HPDE6-E6E7 (cell line): Measurements from ENCODE around the gene SDR9C7.
"Not testable (repeated sequence)": the region's sequence is repeated elsewhere in the genome, so short reads cannot be mapped to it uniquely, and the experiment has no call there.

Experiments
- DNase-seq: peaks from one replicate; pipeline ENCODE4 v3.0.0; 2011; ENCODE audit warnings: missing footprints; ENCODE audit errors: extremely low spot score

SDR9C7 gene

DNA sequence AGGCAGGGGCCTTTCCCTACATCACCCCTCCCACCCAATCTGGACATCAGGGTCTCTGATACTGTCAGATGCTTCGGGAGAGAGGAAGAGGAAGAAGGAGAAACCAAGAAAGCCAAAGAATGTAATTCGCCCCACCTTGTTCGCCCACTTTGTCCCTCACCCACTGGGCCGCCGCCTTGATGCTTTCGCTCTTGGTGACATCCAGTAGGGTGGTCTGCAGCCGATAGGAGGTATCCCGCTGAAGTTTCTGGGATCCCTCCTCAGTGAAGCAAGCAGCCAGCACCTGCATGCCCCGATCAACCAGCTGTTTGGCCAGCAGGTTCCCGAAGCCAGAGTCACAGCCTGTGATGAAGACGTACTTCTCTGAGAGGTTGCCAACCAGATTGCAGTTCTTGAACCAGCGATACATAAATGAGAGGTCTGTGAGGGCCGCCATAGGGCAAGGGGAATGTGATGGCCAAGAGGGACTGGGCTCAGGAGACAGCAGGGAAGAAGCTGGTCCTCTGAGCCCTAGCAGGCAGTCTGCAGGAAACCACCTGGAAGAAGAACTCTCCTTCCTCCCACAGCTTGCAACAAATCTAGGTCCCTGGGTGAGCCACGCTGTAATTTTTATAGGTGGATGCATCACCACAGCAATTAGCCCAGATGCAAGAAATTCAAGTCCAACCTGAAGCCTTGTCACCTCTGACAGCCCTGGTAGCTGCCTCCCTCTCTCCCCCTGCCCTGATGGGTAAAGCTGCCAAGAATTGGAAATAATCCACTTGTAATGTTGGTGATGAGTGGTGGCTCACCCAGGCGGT is at the start of gene SDR9C7:
Gene SDR9C7 (minus strand): TSS at position 583 of the 800 bp plus-strand sequence. CDS start 147 bp downstream, at position 436.
- DNase-seq: no peak

DNA sequence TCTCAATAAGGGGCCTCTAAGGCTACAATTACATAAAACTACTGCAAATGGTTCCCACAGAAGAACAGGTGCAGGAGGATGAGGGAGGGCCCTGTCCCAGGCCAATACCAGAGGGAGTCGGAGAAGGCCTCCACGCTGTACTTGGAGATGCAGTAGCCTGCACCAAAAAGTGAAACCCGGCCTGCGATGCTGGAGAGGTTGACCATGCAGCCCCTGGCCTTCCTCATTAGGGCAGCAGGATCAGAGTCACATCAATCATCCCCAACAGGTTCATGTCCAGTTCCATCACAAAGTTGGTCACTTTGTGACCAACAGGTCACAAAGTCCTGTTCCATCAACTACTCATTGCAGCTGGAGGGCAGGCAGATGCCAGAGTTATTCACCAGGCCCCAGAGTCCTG is 49.2 kb upstream of the SDR9C7 start:
- no peak for DNase-seq

DNA sequence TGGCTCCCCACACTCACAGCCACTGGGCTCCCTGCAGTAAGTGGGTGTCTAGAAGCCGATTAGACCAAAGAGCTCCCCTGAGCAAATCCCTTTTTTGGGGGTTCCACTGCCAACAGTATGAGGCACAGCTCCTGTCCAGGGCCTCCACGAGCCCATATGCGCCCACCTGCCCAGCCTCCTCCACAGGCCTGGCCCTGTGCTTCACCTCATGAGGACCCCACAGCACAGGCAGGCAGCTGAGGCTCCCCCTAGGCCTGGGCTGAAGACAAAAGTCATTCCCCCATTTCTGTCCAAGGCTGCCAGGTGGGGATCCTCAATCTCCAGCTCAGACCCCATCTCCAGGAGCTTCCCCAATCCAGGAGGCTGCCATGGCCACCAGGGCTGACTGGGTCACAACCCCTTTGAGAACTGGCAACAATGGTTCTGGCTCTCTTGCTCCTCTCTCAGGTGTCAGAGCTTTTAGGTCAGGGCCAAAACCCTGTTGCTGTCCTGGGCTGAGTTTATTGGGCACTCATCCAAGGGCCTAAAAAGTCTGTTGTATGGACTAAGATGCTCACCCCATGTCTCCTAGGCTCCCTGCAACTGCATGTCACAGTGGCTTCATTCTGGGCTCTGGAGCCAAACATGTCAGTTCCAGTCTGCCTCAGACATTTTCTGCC is 48.5 kb upstream of the SDR9C7 start:
- not testable (repeated sequence) for DNase-seq

DNA sequence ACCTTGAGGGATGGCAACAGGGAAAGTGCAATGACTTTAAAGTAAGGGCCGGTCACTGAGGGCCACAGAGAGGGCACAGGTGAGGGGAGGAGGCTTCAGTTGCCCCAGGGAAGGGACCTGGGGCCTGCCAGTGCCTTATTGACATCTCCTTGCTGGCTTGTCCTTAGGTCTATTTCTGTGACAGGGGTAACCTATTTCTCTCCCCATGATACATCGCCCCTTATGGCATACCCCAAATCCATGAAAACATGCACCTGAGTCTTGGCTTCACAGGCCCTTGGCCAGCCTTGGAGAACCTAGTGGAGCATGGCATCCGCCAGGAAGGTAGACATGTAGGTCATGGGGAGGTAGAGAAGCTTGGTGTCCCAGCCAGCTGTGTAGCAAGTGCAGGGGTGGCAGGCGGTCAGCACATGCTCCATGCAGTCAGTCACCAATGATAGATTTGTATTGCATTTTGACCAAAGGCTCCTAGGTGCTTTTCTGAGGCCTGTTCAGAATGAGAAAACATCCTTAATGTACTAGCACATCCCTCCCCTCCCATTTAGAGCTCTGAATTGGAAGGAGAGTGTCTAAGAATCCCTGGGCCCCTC is 46.8 kb upstream of the SDR9C7 start:
- no peak for DNase-seq

DNA sequence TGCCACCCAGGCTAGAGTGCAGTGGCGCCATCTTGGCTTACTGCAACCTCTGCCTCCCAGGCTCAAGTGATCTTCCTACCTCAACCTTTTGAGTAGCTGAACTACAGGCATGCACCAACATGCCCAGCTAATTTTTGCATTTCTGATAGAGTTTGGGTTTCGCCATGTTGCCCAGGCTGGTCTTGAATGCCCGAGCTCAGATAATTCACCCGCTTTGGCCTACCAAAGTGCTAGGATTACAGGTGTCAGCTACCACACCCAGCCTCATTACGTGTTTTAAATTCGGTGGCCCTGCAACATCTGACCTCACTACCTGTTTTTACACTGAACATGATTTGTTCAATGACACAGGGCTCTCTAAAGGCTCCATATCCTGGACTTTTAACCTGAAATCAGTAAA is 46.1 kb upstream of the SDR9C7 start:
- no peak for DNase-seq

DNA sequence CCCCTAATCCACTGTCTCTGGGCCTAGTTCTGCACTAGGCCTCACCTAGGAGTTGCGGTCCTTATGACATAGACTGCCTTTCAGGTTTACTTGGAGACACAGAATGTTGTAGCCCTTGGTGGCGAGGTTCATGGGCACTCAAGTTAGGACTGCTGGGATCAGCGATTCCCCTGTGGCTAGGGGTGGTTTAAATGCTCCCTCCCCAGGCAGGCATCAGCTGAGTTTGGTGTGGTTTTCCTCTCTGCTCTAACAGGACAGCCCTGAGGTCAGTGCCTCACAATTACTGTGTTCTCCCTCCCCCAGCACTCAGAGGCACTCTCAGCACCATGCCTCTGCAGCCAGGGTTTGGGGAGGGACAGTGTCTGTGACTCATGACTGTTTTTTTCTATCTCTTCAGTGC is 45.4 kb upstream of the SDR9C7 start:
- no peak for DNase-seq

DNA sequence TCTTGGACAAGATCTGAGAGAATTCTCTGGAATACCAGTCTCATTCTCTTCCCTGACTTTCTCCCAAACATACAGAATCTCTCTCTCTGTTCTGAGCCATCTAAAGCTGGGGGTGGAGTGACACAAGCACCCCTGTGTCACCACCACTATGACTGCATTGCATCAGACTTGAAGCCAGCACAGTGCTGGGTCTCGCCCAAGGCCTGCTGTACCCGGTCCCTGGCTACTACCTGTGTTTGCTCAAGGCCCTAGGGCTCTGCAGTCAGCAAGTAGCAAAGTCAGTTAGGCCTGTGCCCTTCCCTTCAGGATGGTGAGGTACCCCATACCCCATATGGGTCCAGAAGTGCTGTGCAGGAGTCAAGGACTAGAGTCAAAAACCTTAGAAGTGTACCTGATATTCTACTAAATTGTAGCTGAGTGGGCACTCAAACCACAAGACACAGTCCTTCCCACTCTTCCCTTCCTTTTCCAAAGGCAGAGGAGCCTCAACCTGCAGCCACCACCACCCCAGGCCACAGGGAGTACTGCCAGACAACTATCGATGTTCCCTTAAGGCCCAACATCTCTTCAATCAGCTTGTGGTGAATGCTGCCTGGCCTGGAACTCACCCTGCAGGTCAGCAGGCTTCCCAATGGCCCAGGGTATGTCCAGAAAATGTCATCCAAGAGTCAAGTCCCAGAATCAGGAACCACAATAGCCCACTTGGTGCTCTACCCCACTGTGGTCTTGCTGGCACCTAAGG is 44.4 kb upstream of the SDR9C7 start:
- DNase-seq: no peak

DNA sequence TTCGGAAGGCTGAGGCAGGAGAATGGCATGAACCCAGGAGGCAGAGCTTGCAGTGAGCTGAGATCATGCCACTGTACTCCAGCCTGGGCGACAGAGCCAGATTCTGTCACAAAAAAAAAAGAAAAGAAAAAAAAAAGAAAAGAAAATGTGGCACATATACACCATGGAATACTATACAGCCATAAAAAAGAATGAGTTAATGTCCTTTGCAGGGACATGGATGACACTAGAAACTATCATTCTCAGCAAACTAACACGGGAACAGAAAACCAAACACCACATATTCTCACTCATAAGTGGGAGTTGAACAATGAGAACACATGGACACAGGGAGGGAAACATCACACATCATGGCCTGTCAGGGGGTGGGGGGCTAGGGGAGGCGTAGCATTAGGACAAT is 43.2 kb upstream of the SDR9C7 start:
- not testable (repeated sequence) for DNase-seq

DNA sequence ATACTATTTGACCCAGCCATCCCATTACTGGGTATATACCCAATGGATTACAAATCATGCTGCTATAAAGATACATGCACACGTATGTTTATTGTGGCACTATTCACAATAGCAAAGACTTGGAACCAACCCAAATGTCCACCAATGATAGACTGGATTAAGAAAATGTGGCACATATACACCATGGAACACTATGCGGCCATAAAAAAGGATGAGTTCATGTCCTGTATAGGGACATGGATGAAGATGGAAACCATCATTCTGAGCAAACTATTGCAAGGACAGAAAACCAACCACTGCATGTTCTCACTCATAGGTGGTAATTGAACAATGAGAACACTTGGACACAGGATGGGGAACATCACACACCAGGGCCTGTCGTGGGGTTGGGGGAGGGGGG is 40.0 kb upstream of the SDR9C7 start:
- DNase-seq: not testable (repeated sequence)

DNA sequence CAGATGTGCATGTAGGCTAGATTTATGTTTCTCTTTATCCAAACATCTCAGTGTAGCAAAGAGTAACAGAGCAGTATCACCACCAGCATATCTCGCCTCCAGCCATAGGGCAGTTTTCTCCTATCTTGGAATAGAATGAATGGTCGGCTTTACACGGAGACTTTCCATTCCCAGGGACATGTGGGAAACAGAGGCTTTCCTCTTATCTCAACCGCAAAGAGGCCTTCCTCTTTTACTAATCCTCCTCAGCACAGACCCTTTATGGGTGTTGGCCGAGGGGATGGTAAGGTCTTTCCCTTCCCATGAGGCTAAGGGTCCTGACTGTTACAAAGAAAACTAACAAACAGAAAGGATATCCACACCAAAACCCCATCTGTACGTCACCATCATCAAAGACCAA is 34.7 kb upstream of the SDR9C7 start:
- not testable (repeated sequence) for DNase-seq

DNA sequence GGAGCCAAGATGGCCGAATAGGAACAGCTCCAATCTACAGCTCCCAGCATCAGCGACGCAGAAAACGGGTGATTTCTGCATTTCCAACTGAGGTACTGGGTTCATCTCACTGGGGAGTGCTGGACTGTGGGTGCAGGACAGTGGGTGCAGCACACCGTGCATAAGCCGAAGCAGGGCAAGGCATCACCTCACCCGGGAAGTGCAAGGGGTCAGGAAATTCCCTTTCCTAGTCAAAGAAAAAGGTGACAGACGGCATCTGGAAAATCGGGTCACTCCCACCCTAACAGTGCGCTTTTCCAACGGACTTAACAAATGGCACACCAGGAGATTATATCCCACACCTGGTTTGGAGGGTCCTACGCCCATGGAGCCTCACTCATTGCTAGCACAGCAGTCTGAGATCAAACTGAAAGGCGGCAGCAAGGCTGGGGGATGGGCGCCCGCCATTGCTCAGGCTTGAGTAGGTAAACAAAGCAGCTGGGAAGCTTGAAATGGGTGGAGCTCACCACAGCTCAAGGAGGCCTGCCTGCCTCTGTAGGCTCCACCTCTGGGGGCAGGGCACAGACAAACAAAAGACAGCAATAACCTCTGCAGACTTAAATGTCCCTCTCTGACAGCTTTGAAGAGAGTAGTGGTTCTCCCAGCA is 31.9 kb upstream of the SDR9C7 start:
- not testable (repeated sequence) for DNase-seq

DNA sequence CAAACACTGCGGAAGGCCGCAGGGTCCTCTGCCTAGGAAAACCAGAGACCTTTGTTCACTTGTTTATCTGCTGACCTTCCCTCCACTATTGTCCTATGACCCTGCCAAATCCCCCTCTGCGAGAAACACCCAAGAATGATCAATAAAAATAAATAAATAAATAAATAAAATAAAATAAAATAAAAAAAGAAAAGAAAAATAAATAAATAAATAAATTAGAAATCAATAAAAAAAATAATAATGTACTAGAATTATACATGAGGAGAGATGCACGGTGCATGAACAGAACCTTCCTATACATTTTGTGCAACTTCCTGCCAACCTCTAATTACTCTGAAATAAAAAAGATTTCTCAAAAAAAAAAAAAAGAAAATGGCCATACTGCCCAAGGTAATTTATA is 30.9 kb upstream of the SDR9C7 start:
- not testable (repeated sequence) for DNase-seq

DNA sequence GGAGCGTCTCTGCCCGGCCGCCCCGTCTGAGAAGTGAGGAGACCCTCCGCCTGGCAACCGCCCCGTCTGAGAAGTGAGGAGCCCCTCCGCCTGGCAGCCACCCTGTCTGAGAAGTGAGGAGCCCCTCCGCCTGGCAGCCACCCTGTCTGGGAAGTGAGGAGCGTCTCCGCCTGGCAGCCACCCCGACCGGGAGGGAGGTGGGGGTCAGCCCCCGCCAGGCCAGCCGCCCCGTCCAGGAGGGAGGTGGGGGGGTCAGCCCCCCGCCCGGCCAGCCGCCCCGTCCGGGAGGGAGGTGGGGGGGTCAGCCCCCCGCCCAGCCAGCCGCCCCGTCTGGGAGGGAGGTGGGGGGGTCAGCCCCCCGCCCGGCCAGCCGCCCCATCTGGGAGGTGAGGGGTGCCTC is 29.3 kb upstream of the SDR9C7 start:
- DNase-seq: not testable (repeated sequence)

DNA sequence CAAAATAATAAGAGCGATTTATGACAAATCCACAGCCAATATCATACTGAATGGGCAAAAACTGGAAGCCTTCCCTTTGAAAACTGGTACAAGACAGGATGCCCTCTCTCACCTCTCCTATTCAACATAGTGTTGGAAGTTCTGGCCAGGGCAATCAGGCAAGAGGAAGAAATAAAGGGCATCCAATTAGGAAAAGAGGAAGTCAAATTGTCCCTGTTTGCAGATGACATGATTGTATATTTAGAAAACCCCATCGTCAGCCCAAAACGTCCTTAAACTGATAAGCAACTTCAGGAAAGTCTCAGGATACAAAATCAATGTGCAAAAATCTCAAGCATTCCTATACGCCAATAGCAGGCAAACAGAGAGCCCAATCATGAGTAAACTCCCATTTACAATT is 28.0 kb upstream of the SDR9C7 start:
- DNase-seq: not testable (repeated sequence)

DNA sequence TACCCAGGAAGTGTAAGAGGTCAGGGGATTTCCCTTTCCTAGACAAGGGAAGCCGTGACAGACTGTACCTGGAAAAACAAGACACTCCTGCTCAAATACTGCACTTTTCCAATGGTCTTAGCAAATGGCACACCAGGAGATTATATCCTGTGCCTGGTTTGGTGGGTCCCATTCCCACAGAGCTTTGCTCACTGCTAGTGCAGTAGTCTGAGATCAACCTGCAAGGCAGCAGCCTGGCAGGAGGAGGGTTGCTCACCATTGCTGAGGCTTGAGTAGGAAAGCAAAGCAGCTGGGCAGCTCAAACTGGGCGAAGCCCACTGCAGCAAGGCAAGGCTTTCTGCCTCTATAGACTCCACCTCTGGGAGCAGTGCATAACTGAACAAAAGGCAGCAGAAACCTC is 24.2 kb upstream of the SDR9C7 start:
- no peak for DNase-seq

DNA sequence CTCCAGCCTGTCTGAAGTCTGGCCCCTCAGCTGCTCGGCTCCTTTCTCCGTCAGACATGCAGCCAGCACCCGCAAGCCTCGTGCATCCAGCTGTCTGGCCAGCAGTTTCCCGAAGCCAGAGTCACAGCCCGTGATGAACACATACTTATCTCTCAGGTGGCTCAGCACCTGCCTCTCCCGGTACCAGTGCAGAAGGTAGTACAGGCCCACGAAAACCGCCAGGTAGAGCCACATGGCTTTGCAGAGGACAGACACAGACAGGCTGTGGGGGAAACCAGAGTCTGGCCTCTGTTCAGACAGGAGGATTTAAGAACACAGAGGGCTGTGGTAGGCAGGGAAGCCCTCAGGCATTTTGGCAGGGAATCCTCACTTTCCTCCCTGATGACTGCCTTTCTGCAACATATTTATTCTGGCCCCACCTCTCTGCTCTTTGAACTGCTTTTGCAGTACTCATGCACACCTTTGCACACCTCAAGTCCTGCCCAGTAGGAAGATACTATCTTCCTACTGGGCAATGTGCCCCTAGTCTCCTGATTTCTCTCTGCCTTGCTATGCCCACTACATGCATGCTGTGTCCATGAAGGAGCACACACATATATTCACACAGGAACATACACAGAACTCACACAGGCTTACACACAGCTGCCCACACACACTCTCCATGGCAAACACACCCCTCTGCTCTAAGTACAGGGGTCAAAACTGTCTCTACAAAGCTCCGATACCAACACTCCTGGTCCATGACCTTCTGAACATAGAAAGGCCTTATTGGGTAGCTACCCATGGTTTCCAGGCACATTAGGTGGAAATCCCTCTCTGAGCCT is 23.2 kb upstream of the SDR9C7 start, which contains the start of gene RDH16:
Gene RDH16 (minus strand): TSS at position 380 of the 824 bp plus-strand sequence. CDS start 146 bp downstream, at position 234.
- DNase-seq: no peak

DNA sequence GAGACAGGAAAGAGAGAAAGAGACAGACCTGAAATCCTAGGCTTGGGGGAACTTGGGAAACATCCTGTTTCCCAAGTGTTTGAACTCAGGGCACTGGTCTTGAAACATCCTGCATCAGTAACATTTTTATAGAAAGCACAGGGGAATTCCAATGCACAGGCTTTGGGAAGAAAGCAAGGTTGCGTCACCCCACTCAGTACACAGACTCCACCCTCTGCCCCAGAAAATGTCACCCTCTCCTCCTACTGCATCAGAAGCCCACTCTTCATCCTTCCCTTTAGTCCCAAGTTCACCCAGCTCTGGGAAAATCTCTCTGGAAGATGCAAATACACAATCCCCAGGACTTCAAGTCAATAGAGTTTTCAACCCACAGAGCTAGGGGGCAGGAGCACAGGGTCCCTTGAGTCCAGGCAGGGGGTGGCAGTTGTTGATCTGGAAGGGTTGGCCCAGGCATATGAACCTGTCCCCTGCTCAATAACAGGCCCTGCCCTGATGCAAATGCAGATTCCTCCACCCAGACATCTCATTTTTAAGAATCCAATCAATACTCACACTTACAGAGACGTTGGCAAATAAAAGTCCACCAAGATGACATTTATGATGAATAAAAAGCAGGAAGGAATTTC is 21.5 kb upstream of the SDR9C7 start:
- DNase-seq: no peak

DNA sequence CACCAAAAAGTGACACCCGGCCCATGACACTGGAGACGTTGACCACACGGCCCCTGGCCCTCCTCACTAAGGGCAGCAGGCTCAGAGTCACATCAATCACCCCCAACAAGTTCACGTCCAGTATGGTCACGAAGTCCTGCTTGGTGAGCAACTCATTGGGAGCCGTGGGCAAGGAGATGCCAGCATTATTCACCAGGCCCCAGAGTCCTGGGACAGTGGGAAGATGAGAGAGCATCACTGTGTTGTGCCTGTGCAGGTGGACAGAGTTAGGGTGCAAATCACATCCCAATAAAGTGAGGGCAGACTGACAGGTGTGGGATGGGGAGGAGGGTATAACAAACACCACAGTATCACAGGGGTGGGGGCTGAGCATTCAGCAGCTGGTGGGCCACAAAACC is 20.7 kb upstream of the SDR9C7 start:
- no peak for DNase-seq

DNA sequence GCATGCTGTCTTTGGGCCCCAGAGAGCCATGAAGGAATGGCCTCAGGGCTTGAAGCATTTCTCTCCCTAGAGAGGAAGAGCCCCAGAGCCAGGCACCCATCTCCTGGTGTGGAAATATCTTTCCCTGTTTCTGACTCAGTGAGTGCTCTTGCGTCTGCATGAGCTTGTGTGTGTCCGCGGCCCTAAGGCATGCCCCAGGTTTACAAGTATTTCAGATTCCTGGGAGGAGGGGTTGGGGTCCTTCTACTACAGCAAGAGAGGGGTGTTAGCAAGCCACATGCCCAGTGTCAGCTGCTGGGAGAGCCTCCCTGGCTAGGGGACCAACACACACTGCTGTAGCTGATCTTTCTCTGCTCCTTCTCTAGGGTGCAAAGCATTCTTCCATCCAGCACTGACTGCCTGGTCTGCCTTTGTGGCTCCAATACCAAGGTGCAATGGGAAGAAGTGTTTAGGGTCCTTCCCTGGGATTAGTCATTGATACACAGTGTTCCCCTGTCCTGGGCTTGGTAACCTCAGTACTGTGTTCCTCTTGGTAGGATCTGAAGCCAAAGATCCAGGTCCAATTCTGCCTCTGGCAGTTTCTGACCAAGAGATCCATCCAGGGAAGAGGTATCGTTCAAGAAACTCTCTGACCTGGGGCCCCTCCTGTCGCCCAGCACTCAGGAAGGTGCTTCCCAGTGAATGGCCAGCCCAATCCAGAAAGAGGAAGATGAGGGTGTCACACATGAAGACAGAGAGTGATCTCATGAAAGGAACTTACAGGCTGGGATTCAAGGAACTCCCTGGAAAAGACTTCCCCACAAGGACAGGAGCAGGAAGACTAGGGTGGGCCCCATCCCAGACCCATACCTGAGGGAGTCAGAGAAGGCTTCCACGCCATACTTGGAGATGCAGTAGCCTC is 20.1 kb upstream of the SDR9C7 start:
- DNase-seq: no peak
